Mesendoderm (in vitro differentiated cells): Measurements from ENCODE around the gene TMCC1.

Source experiments
- DNase-seq: peaks from one replicate; pipeline ENCODE4 v3.0.0; 2013
- H2AK5ac ChIP-seq: 2 replicates; pipeline ENCODE4 v1.6.1; 2013; ENCODE audit warnings: low read length, inconsistent platforms
- H2BK120ac ChIP-seq: 2 replicates; pipeline ENCODE4 v1.6.1; 2013; ENCODE audit warnings: low read depth, mild to moderate bottlenecking, low read length, moderate library complexity, mixed read lengths
- H2BK15ac ChIP-seq: replicated peaks from 2 replicates; pipeline ENCODE4 v1.6.1; 2013; ENCODE audit warnings: low read depth, mild to moderate bottlenecking, moderate library complexity
- H2BK5ac ChIP-seq: 2 replicates; pipeline ENCODE4 v1.6.1; 2013; ENCODE audit warnings: low read length, inconsistent platforms
- H3K18ac ChIP-seq: 2 replicates; pipeline ENCODE4 v1.6.1; 2013; ENCODE audit warnings: mild to moderate bottlenecking, low read length, mixed read lengths
- H3K23ac ChIP-seq: one replicate; pipeline ENCODE4 v1.6.1; 2013; ENCODE audit warnings: low read length
- H3K27ac ChIP-seq: 2 replicates; pipeline ENCODE4 v1.5.1; 2013; ENCODE audit warnings: low read depth, mild to moderate bottlenecking, inconsistent platforms, low read length, moderate library complexity
- H3K27me3 ChIP-seq: 2 replicates; pipeline ENCODE4 v1.6.1; 2013; ENCODE audit warnings: low read length, control low read depth, mild to moderate bottlenecking, inconsistent platforms; ENCODE audit not compliant: insufficient read depth, poor library complexity
- H3K36me3 ChIP-seq: 2 replicates; pipeline ENCODE4 v1.6.1; 2013; ENCODE audit warnings: low read length, inconsistent platforms; ENCODE audit not compliant: control insufficient read depth, insufficient read depth
- H3K4ac ChIP-seq: one replicate; pipeline ENCODE4 v1.6.1; 2013; ENCODE audit warnings: low read depth, mild to moderate bottlenecking, low read length, moderate library complexity
- H3K4me1 ChIP-seq: 2 replicates; pipeline ENCODE4 v1.6.1; 2013; ENCODE audit warnings: low read depth, low read length, inconsistent platforms; ENCODE audit not compliant: control insufficient read depth
- H3K4me2 ChIP-seq: 2 replicates; pipeline ENCODE4 v1.6.1; 2013; ENCODE audit warnings: low read length
- H3K4me3 ChIP-seq: 2 replicates; pipeline ENCODE4 v1.5.1; 2013; ENCODE audit warnings: mild to moderate bottlenecking, low read length
- H3K56ac ChIP-seq: one replicate; pipeline ENCODE4 v1.6.1; 2013; ENCODE audit warnings: low read length
- H3K79me1 ChIP-seq: 2 replicates; pipeline ENCODE4 v1.6.1; 2013; ENCODE audit warnings: low read length, inconsistent platforms
- H3K79me2 ChIP-seq: 2 replicates; pipeline ENCODE4 v1.6.1; 2013; ENCODE audit warnings: mild to moderate bottlenecking, low read length; ENCODE audit not compliant: control insufficient read depth, insufficient read depth
- H3K9ac ChIP-seq: 2 replicates; pipeline ENCODE4 v1.6.1; 2013; ENCODE audit warnings: low read length, inconsistent platforms
- H4K5ac ChIP-seq: one replicate; pipeline ENCODE4 v1.6.1; 2013; ENCODE audit warnings: low read length
- H4K8ac ChIP-seq: one replicate; pipeline ENCODE4 v1.6.1; 2013; ENCODE audit warnings: low read depth, mild to moderate bottlenecking, control low read depth, low read length, moderate library complexity
- WGBS: extraction: QIAGEN DNeasy Blood & Tissue Kit; methylation state at CpG from one replicate; pipeline ENCODE4 v1.1.7; 2013; ENCODE audit warnings: low lambda C conversion rate, missing lambda C conversion rate; ENCODE audit not compliant: insufficient coverage; ENCODE audit errors: extremely low coverage; 5-methylcytosine and 5-hydroxymethylcytosine counted together

TMCC1 gene

DNA sequence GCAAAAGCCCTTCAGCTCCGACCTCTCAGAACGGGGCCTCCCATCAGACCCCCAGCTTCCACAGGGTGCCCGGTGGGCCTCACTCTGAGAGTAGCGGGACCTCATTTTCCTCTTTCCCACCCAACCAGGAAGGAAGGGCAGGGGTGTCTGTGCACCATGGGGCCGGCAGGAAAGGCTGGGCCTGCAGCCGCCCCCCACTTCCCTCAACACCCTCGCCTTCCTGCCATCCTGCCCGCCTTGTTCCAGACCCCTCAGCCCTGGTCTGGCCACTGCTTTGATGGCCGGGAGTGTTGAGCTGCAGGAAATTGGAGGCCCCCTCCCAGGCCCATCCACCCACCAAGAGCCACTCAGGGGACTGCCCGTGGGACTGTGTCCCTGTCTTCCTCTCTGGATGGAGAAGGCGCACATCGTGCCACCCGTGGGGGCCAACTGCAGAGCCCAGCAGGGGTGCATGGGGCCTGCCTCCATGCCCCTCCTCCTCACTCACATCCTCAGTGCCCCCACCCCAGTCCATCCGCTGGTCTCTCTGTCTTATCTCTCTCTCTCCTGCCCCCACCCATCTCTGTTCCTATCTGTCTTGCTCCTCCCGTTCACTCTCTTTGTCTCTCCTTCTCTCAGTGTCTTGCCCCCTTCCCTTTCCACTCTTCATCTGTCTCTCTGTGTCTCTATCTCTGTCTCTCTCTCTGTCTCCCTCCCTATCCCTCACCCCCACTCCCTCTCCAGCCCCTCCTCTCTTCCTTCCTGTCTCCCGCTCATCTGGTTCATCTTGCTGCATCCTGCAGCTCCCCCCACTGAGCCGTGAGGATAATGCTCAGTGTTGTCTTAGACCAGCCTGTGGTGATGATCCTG, 285.2 kb downstream of the TMCC1 start:
- peaks cover 31% of the 10 kb centered on the region for H3K4me1 ChIP-seq
- H3K56ac ChIP-seq, result peak overlapping the region; percentile 97
- H3K23ac ChIP-seq, result no peak overlapping the region
- no CpG with 5 or more reads among the region's 17 CpGs for WGBS
- peak overlapping the region; percentile 5 for H2BK120ac ChIP-seq
- H3K27me3 ChIP-seq, result no peaks in the 10 kb centered on the region
- H3K9ac ChIP-seq, result peak overlapping the region; percentile 25
- peak overlapping the region; percentile 96 for H3K27ac ChIP-seq
- DNase-seq, result peak; percentile 95
- H3K79me2 ChIP-seq, result peaks cover 27% of the 10 kb centered on the region
- no peak overlapping the region for H3K4me2 ChIP-seq
- H2AK5ac ChIP-seq, result peak overlapping the region; percentile 9
- no peak overlapping the region for H3K4me3 ChIP-seq
- no peak overlapping the region for H2BK15ac ChIP-seq
- peaks cover 7% of the 10 kb centered on the region for H3K79me1 ChIP-seq
- H3K4ac ChIP-seq, result peak overlapping the region; percentile 90
- H4K5ac ChIP-seq, result no peak overlapping the region
- no peaks in the 10 kb centered on the region for H3K36me3 ChIP-seq
- peak overlapping the region; percentile 96 for H3K18ac ChIP-seq
- H4K8ac ChIP-seq, result no peak overlapping the region
- H2BK5ac ChIP-seq, result peak overlapping the region; percentile 33

DNA sequence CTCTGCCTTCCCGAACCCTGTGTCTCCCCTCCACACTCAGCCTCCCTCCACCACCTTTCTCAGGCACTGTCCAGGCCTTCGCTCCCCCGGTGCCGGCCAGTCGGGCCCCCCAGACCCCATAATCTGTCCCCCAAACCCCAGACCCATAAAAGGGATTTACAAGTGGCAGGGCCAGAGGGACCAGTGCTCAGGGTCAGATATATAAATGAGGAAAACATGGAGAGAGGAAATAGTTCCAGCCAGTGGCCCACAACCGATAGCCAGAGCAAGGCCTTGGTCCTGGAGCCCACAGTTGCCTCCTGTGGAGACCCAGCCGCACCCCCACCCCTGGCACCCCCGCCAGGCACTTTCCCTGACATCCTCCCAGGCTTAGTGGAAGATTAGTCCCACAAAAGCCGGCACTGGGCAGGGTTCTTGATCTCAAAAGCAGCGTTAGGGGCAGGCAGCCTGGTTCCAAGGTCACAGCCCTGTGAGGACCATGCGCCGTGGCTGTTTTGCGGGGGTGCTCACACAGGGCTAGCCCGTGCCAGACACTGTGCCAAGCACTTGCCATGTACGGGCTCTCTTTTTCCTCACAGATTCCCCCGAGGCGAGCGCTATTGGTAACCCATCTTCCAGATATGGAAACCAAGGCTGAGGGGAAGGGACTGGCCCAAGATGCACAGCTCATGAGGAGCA, 286.0 kb downstream of the TMCC1 start:
- Histone ChIP-seq H2AK5ac (peak overlapping the region; percentile 94), H3K79me2 (peaks cover 34% of the 10 kb centered on the region), H3K36me3 (no peaks in the 10 kb centered on the region), H3K79me1 (peaks cover 9% of the 10 kb centered on the region), H3K23ac (peak overlapping the region; percentile 90), H3K9ac (peak overlapping the region; percentile 92), H3K56ac (peak overlapping the region; percentile 97), H4K5ac (no peak overlapping the region), H2BK120ac (peak overlapping the region; percentile 49), H3K27me3 (no peaks in the 10 kb centered on the region), H4K8ac (no peak overlapping the region), H2BK5ac (peak overlapping the region; percentile 94), H3K27ac (peak overlapping the region; percentile 96), H3K18ac (peak overlapping the region; percentile 96), H3K4me3 (peak overlapping the region; percentile 65), H3K4me1 (peaks cover 33% of the 10 kb centered on the region), H3K4me2 (peak overlapping the region; percentile 81), H3K4ac (peak overlapping the region; percentile 90), H2BK15ac (no peak overlapping the region)
- WGBS, result no CpG with 5 or more reads among the region's 18 CpGs
- DNase-seq, result no peak

DNA sequence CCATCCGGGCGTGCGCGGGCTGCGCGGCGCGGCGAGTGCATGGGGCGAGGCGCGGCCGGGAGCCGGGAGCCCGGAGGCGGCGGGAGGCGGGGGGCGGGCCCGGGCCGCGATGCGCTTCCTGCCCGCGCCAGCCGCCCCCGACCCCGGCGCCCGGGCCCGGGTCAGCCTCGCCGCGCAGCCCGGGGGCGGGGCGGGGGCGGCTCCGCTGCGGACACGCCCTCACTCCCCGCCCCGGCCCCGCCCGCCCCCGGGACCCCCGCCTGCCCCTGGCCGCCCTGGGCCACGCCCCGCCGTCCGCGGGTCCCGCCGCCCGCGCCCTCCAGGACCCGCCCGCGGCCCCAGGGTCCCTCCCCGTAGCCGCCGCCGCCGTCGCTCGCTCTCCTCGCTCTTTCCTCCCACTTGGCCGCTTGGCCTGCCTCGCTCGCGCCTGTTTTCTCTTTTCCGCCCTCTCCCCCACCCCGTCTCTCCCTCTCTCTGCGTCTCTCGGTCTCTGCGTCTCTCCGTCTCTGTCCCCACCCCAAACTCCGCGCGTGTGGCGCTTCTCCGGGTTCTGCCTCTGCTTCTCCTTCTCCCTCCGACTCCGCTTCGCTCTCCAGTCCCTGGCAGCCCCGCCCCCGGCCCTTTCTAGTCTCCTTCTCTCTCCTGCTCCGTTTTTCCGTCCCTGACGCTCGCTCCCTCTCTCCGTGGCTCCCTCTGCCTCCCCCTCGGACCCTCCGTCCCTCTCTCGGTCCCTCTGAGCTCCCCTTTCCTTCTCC, 286.7 kb downstream of the TMCC1 start, which contains the start of gene PLXND1:
Gene PLXND1, minus strand, starts transcription at position 41 of the 755 bp plus-strand sequence. Its CDS starts 37 bp downstream, at position 4.
- Histone ChIP-seq H2BK15ac (no peak within 1 kb of the TSS), H3K4me1 (peaks cover 37% of the 10 kb centered on the region), H3K27me3 (no peaks in the 10 kb centered on the region), H4K5ac (no peak within 1 kb of the TSS), H3K56ac (peak within 1 kb of the TSS; percentile 97), H3K9ac (peak within 1 kb of the TSS; percentile 92), H3K18ac (peak within 1 kb of the TSS; percentile 96), H4K8ac (no peak within 1 kb of the TSS), H3K27ac (peak within 1 kb of the TSS; percentile 96), H3K79me2 (peaks cover 42% of the 10 kb centered on the region), H3K36me3 (no peaks in the 10 kb centered on the region), H2BK120ac (peak within 1 kb of the TSS; percentile 49), H3K23ac (peak within 1 kb of the TSS; percentile 99), H2AK5ac (peak within 1 kb of the TSS; percentile 94), H3K4me2 (peak within 1 kb of the TSS; percentile 87), H3K79me1 (peaks cover 13% of the 10 kb centered on the region), H2BK5ac (peak within 1 kb of the TSS; percentile 94), H3K4me3 (peak within 1 kb of the TSS; percentile 73), H3K4ac (peak within 1 kb of the TSS; percentile 90)
- DNase-seq, result peak; percentile 90
- no CpG with 5 or more reads among the region's 96 CpGs for whole genome bisulfite sequencing

DNA sequence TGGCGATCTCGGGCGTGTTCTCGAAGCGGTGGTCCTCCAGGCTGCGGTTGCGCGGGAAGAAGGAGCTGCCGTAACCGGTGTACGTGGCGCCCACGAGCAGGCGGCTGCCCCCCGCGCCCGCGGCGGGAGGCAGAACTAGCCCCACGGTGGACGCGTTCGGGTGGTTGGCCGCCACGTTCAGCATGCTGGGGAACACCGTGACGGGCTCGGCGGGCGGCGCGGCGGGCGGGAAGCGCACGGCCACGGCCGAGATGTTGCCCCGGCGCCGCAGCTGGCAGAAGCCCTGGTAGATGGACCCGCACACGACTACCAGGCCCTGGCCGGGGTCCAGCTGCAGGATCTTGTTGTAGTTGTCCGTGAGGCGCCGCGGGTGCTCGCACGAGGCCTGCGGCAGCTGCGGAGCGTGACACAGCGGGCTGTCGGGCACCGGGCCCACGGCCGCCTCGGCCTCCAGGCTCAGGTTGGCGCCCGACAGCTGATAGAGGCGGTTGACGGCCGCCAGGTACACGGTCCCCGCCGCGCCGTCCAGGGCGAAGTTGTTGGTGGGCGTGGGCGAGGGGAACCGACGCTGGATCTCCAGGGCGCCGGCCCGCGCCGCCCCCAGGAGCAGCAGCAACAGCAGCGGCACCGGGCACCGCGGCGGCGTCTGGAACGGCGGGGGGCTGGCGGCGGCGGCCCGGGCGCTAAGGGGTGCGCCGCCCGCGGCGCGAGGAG, 287.4 kb downstream of the TMCC1 start:
- Histone ChIP-seq H3K4me1 (peaks cover 33% of the 10 kb centered on the region), H3K27me3 (no peaks in the 10 kb centered on the region), H3K27ac (peak overlapping the region; percentile 72), H3K4ac (peak overlapping the region; percentile 56), H3K56ac (peak overlapping the region; percentile 96), H3K36me3 (no peaks in the 10 kb centered on the region), H3K4me3 (peak overlapping the region; percentile 73), H2BK5ac (no peak overlapping the region), H2AK5ac (peak overlapping the region; percentile 50), H3K23ac (peak overlapping the region; percentile 99), H3K18ac (peak overlapping the region; percentile 55), H3K9ac (peak overlapping the region; percentile 92), H4K8ac (no peak overlapping the region), H2BK120ac (no peak overlapping the region), H2BK15ac (no peak overlapping the region), H3K4me2 (peak overlapping the region; percentile 87), H3K79me2 (peaks cover 49% of the 10 kb centered on the region), H3K79me1 (peaks cover 15% of the 10 kb centered on the region), H4K5ac (no peak overlapping the region)
- WGBS, result no CpG with 5 or more reads among the region's 98 CpGs
- peak; percentile 57 for DNase-seq
